Spinal cord (tissue), 10 donors: ENCODE data around the gene SLC39A7. TPM values are rescaled to one million over a fixed set of nuclear protein-coding genes. Genes with fewer than 3 reads are reported as not detected.

Experiments used
- DNase-seq, 6 donors: peaks; one replicate each; pipeline versions ENCODE4 v3.0.0 to v3.0.0-alpha.2; 2013 to 2015; ENCODE audit warnings: low spot score in 6 of 6, low read depth in 4 of 6
- H3K27ac ChIP-seq: one replicate; pipeline ENCODE4 v1.5.1; 2013; ENCODE audit warnings: low read depth, low read length, control low read depth
- H3K27me3 ChIP-seq: one replicate; pipeline ENCODE4 v1.6.1; 2013; ENCODE audit warnings: low read length; ENCODE audit not compliant: control insufficient read depth, insufficient read depth
- H3K36me3 ChIP-seq: one replicate; pipeline ENCODE4 v1.6.1; 2013; ENCODE audit warnings: low read length; ENCODE audit not compliant: control insufficient read depth, insufficient read depth
- H3K4me1 ChIP-seq: one replicate; pipeline ENCODE4 v1.6.1; 2013; ENCODE audit warnings: low read length; ENCODE audit not compliant: control insufficient read depth, insufficient read depth
- H3K4me3 ChIP-seq: one replicate; pipeline ENCODE4 v1.5.1; 2013; ENCODE audit warnings: low read depth, low read length, control low read depth
- H3K9me3 ChIP-seq: one replicate; pipeline ENCODE4 v1.6.1; 2013; ENCODE audit warnings: low read length; ENCODE audit not compliant: control insufficient read depth, insufficient read depth
- whole genome bisulfite sequencing: methylation state at CpG from one replicate; pipeline ENCODE4 v1.1.5; 2013; ENCODE audit warnings: missing lambda C conversion rate; ENCODE audit not compliant: insufficient coverage; 5-methylcytosine and 5-hydroxymethylcytosine counted together
- polyA plus RNA-seq, 2 donors: library from polyadenylated mRNA; unstranded; fragments of 120-200 nt; gene quantifications; one replicate each; pipeline ENCODE4 v1.2.1, GENCODE V29; 2013; ENCODE audit not compliant: insufficient read length in 2 of 2
- total RNA-seq, 2 donors: library from RNA; depleted of rRNA in 1 of 2; stranded (reverse); fragments of 120-200 nt in 1 of 2; fragments of >200 nt in 1 of 2; gene quantifications; one replicate each; pipeline versions ENCODE4 v1.2.3 to v1.2.4, GENCODE V29; 2013 to 2014
- donor health status: healthy.

Gene SLC39A7
- total and polyA plus RNA-seq, 4 donors, result 55.0 to 103 (median 87.0) TPM

GRCh38 chr6:33189164-33189563 lies 11.5 kb upstream of the SLC39A7 start:
- no peaks in the 10 kb centered on the region for H3K9me3 ChIP-seq
- H3K27ac ChIP-seq, result no peak overlapping the region
- H3K4me1 ChIP-seq, result peaks cover 30% of the 10 kb centered on the region
- no peak overlapping the region for H3K4me3 ChIP-seq
- peaks cover 6% of the 10 kb centered on the region for H3K27me3 ChIP-seq
- peaks cover 20% of the 10 kb centered on the region for H3K36me3 ChIP-seq
- 82% methylated on average over 8 of the region's 8 CpGs for WGBS
- DNase-seq, result no peak

GRCh38 chr6:33189625-33190448 lies 10.8 kb upstream of the SLC39A7 start:
- no peak for DNase-seq
- Histone ChIP-seq H3K4me3 (no peak overlapping the region), H3K4me1 (peaks cover 30% of the 10 kb centered on the region), H3K36me3 (peaks cover 27% of the 10 kb centered on the region), H3K27me3 (peaks cover 6% of the 10 kb centered on the region), H3K27ac (no peak overlapping the region), H3K9me3 (no peaks in the 10 kb centered on the region)
- WGBS, result 77% methylated on average over 3 of the region's 7 CpGs

- Histone ChIP-seq H3K27me3 (peaks cover 6% of the 10 kb centered on the region), H3K4me1 (peaks cover 30% of the 10 kb centered on the region), H3K9me3 (no peaks in the 10 kb centered on the region), H3K27ac (no peak overlapping the region), H3K36me3 (peaks cover 29% of the 10 kb centered on the region), H3K4me3 (no peak overlapping the region)
- 61% methylated on average over 10 of the region's 11 CpGs for WGBS
- no peak for DNase-seq
Observed at GRCh38 chr6:33190504-33191107, 10.1 kb upstream of the SLC39A7 start.

- DNase-seq, result no peak
Observed at GRCh38 chr6:33191383-33192104, 9.1 kb upstream of the SLC39A7 start.

GRCh38 chr6:33192105-33192646 lies 8.5 kb upstream of the SLC39A7 start, which contains the start of gene COL11A2:
COL11A2 (minus strand) TSS chr6:33192467; CDS start chr6:33192240, 227 bp downstream.
- DNase-seq, result no peak
- Histone ChIP-seq H3K36me3 (peaks cover 43% of the 10 kb centered on the region), H3K4me3 (peak within 1 kb of the TSS; percentile 16), H3K27ac (peak within 1 kb of the TSS; percentile 67), H3K4me1 (peaks cover 30% of the 10 kb centered on the region), H3K9me3 (no peaks in the 10 kb centered on the region), H3K27me3 (peaks cover 6% of the 10 kb centered on the region)
- WGBS, result 23% methylated on average over 18 of the region's 35 CpGs

More at GRCh38 chr6:33191383-33192104, 9.1 kb upstream of the SLC39A7 start:
- H3K9me3 ChIP-seq, result no peaks in the 10 kb centered on the region
- H3K4me3 ChIP-seq, result no peak overlapping the region
- peaks cover 6% of the 10 kb centered on the region for H3K27me3 ChIP-seq
- no peak overlapping the region for H3K27ac ChIP-seq
- H3K36me3 ChIP-seq, result peaks cover 39% of the 10 kb centered on the region
- WGBS, result 50% methylated on average over 8 of the region's 8 CpGs
- H3K4me1 ChIP-seq, result peaks cover 30% of the 10 kb centered on the region

GRCh38 chr6:33192671-33193602 lies 7.7 kb upstream of the SLC39A7 start:
- Histone ChIP-seq H3K27me3 (peaks cover 6% of the 10 kb centered on the region), H3K4me3 (peak overlapping the region; percentile 16), H3K4me1 (peaks cover 36% of the 10 kb centered on the region), H3K9me3 (no peaks in the 10 kb centered on the region), H3K36me3 (peaks cover 48% of the 10 kb centered on the region), H3K27ac (peak overlapping the region; percentile 73)
- under 1% methylated on average over 37 of the region's 72 CpGs for WGBS
- peak in 2 of 6 donors; percentile 44 to 73 for DNase-seq

- Histone ChIP-seq H3K4me1 (peaks cover 42% of the 10 kb centered on the region), H3K9me3 (no peaks in the 10 kb centered on the region), H3K36me3 (peaks cover 52% of the 10 kb centered on the region), H3K4me3 (no peak overlapping the region), H3K27me3 (peaks cover 6% of the 10 kb centered on the region), H3K27ac (peak overlapping the region; percentile 73)
- no CpG with 5 or more reads among the region's 6 CpGs for WGBS
- DNase-seq, result no peak
Observed at GRCh38 chr6:33193619-33194018, 7.0 kb upstream of the SLC39A7 start.

- H3K9me3 ChIP-seq, result no peaks in the 10 kb centered on the region
- no peak overlapping the region for H3K27ac ChIP-seq
- no peak for DNase-seq
- H3K4me3 ChIP-seq, result no peak overlapping the region
- peaks cover 51% of the 10 kb centered on the region for H3K4me1 ChIP-seq
- WGBS, result 66% methylated on average over 3 of the region's 8 CpGs
- peaks cover 6% of the 10 kb centered on the region for H3K27me3 ChIP-seq
- H3K36me3 ChIP-seq, result peaks cover 48% of the 10 kb centered on the region
Observed at GRCh38 chr6:33194431-33194979, 6.2 kb upstream of the SLC39A7 start.
